ENCODE data around the gene CCDC38.
"Not testable (repeated sequence)": the region's sequence is repeated elsewhere in the genome, so short reads cannot be mapped to it uniquely, and the experiment has no call there.

Gene CCDC38

GRCh38 chr12:95858451-95859343 lies 83.7 kb downstream of the CCDC38 start, which contains the start of gene SNRPF:
Gene SNRPF (plus strand): TSS chr12:95858952. CDS start chr12:95859074, 122 bp downstream.
- H3K4me3 ChIP-seq (ENCODE audit: low read depth, low read length), result peak within 1 kb of the TSS; percentile 86
- peak; percentile 6 for TF ChIP-seq CTCF (IDR thresholded peaks at IDR 0.05; ENCODE audit: low read depth, low read length, missing control alignments)
- peak; percentile 92 for DNase-seq (ENCODE audit: low read depth)

- TF ChIP-seq CTCF (IDR thresholded peaks at IDR 0.05; ENCODE audit: low read depth, low read length, missing control alignments), result no peak
- no peak for DNase-seq (ENCODE audit: low read depth)
These were observed 84.6 kb downstream of the CCDC38 start for GRCh38 chr12:95857799-95858198.

GRCh38 chr12:95857156-95857555 lies 85.3 kb downstream of the CCDC38 start:
- no peak for DNase-seq (ENCODE audit: low read depth)
- no peak overlapping the region for H3K4me3 ChIP-seq (ENCODE audit: low read depth, low read length)
- no peak for TF ChIP-seq CTCF (IDR thresholded peaks at IDR 0.05; ENCODE audit: low read depth, low read length, missing control alignments)

More at GRCh38 chr12:95857799-95858198, 84.6 kb downstream of the CCDC38 start:
- H3K4me3 ChIP-seq (ENCODE audit: low read depth, low read length), result no peak overlapping the region

GRCh38 chr12:95852133-95852532 lies 90.3 kb downstream of the CCDC38 start:
- TF ChIP-seq CTCF (IDR thresholded peaks at IDR 0.05; ENCODE audit: low read depth, low read length, missing control alignments), result no peak
- no peak overlapping the region for H3K4me3 ChIP-seq (ENCODE audit: low read depth, low read length)
- no peak for DNase-seq (ENCODE audit: low read depth)

- TF ChIP-seq CTCF (IDR thresholded peaks at IDR 0.05; ENCODE audit: low read depth, low read length, missing control alignments), result no peak
- H3K4me3 ChIP-seq (ENCODE audit: low read depth, low read length), result no peak overlapping the region
- DNase-seq (ENCODE audit: low read depth), result no peak
These were observed 90.8 kb downstream of the CCDC38 start for GRCh38 chr12:95851606-95852005.

GRCh38 chr12:95848575-95849388 lies 93.6 kb downstream of the CCDC38 start:
- H3K4me3 ChIP-seq (ENCODE audit: low read depth, low read length), result no peak overlapping the region

GRCh38 chr12:95842426-95842825 lies 100.0 kb downstream of the CCDC38 start:
- H3K4me3 ChIP-seq (ENCODE audit: low read depth, low read length); DNase-seq (ENCODE audit: low read depth): not testable (repeated sequence)

More at GRCh38 chr12:95848575-95849388, 93.6 kb downstream of the CCDC38 start:
- DNase-seq (ENCODE audit: low read depth), result no peak
- no peak for TF ChIP-seq CTCF (IDR thresholded peaks at IDR 0.05; ENCODE audit: low read depth, low read length, missing control alignments)

All from GM12864 (cell line).